C4-2B (cell line): ENCODE data around the gene TMCC1.

Experiments used
- CTCF ChIP-seq: fragments of 450-650 bp; conservative IDR thresholded peaks from 2 replicates; pipeline ENCODE4 v1.5.1; 2017; ENCODE audit warnings: mild to moderate bottlenecking
- ZFX ChIP-seq: fragments of 450-650 bp; IDR thresholded peaks from 2 replicates; pipeline ENCODE4 v1.6.1; 2017

DNA sequence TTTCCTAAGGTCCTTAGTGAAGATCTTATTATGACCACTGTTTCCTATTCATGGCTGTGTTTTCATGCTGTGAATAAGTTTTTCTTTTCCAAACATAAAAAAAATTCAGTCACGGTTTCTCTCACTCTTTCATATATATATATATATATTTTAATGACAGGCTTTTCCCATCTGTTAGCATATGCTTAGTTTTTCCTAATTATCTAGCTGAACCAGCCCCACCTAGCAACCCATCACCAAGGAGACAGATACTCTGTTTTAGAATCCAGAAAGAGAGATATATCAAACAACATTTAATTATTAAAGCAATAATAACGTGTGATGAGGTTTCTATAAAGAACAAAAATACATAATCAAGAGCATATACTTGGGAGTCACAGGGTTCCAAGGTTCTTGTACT lies 58.3 kb downstream of the TMCC1 start:
- TF ChIP-seq CTCF, result no peak
- TF ChIP-seq ZFX, result no peak
